GM18520 (cell line): ENCODE results near the gene BACH2.
"Not testable (repeated sequence)": the region's sequence is repeated elsewhere in the genome, so short reads cannot be mapped to it uniquely, and the experiment has no call there.

ENCODE experiments used
- ATAC-seq: cut with Tn5 transposase; IDR thresholded peaks from one replicate; pipeline ENCODE4 v1.9.1; 2021; ENCODE audit not compliant: unreplicated experiment

The BACH2 gene

DNA sequence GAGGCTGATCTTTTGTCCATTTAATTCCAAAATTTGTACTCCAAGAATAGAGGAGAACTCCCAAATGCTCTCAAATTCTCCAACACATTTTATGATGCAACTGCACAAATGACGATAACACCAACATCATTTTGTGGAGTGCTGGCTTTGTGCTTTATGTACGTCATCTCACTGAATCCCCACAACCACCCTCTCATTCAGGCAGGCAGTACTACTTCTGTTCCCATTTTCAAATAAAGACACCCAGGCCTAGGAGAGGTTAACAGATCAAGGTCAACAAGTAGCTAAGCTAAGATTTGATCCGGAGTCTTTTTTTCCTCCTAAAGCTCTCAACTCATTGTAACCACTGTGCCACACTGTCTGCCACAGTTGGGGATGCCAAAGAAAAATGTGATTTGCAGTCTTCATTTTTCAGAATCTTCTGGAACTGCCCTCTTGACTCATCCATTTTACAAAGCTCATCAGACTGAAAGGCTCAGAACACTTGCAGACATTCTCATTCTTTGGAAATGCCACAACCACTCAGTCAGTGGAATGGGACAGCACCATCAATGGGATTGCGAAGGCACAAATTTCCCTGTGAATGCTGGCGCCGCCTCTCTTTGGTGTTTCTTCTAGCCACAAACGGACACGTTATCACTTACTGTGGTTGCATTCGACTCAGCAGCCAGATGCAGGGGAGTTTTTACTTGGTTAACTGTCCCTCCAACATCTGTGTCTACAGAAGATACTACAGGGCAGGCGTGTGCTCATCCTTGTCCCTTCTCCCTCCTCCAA is 217.9 kb downstream of the BACH2 start:
- no peak for ATAC-seq

- ATAC-seq, result no peak
Observed at GRCh38 chr6:90076511-90077415, 219.9 kb downstream of the BACH2 start.

GRCh38 chr6:90074161-90074850 is 222.3 kb downstream of the BACH2 start:
- no peak for ATAC-seq

- ATAC-seq, result no peak
Observed at GRCh38 chr6:90072935-90073464, 223.6 kb downstream of the BACH2 start.

DNA sequence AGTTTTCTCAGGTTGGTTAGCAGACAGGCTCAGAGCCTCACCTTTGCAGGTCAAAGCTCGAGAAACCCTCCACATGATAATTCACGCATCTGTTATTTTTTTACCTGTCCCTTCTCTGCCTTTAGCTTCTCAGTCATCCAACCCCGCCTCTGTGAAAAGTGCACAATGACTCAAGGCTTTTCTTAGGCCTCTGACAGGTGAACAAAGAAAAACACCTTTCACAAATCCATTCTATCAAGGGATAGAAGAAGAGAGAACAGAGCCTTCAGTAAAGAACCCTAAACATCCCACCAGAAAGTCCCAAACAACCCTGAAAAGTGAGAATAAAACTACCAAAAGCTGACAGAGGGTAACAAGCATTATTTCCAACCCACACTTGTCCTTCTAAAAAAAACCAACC is 224.1 kb downstream of the BACH2 start:
- ATAC-seq, result no peak

GRCh38 chr6:90068703-90069523 is 227.7 kb downstream of the BACH2 start:
- ATAC-seq, result no peak

- no peak for ATAC-seq
Observed at GRCh38 chr6:90068264-90068663, 228.4 kb downstream of the BACH2 start.

DNA sequence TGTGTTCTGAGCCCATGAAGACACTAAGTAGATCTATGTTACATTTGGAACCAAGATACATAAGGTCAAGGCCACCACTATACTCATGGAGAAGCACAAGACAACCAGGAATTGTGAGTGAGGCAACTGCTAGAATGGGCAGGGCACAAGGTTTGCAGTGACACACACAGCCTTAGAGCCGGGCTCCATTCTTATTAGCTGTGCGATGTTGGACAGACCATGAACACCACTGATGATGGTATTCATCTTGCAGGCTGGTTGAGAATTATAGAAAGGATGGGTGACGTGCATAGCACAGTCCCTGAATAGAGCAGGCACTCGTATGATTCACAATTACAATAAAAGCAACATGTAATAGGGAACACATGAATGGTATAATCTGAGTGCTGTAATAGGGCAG is 229.9 kb downstream of the BACH2 start:
- ATAC-seq, result no peak

GRCh38 chr6:90065173-90065572 is 231.5 kb downstream of the BACH2 start:
- no peak for ATAC-seq

DNA sequence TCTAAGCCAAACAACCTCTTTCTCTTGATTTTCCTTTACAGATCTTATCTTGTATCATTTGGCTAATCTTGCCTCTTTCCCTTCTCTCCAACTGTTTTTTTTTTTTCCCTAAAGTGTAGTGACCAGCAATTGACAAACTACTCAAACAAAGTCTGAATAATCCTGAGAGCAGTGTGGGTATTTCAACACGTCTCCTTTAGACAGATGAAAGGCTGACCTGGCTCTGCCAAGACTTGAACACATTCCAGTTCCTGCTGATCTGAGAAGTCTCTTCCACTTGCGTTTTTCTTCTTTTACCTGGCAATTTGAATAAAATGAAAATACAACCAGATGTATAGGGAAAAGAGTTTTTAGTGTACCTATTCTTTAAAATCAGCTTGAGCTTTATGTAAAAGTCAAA is 234.0 kb downstream of the BACH2 start:
- ATAC-seq, result no peak

- ATAC-seq, result no peak
Observed at GRCh38 chr6:90062051-90062450, 234.6 kb downstream of the BACH2 start.

DNA sequence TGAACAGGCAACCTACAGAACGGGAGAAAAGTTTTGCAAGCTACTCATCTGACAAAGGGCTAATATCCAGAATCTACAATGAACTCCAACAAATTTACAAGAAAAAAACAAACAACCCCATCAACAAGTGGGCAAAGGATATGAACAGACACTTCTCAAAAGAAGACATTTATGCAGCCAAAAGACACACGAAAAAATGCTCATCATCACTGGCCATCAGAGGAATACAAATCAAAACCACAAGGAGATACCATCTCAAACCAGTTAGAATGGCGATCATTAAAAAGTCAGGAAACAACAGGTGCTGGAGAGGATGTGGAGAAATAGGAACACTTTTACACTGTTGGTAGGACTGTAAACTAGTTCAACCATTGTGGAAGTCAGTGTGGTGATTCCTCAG is 237.5 kb downstream of the BACH2 start:
- not testable (repeated sequence) for ATAC-seq

DNA sequence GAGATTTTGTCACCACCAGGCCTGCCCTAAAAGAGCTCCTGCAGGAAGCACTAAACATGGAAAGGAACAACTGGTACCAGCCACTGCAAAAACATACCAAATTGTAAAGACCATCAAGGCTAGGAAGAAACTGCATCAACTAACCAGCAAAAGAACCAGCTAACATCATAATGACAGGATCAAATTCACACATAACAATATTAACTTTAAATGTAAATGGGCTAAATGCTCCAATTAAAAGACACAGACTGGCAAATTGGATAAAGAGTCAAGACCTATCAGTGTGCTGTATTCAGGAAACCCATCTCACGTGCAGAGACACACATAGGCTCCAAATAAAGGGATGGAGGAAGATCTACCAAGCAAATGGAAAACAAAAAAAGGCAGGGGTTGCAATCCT is 240.7 kb downstream of the BACH2 start:
- ATAC-seq, result not testable (repeated sequence)

DNA sequence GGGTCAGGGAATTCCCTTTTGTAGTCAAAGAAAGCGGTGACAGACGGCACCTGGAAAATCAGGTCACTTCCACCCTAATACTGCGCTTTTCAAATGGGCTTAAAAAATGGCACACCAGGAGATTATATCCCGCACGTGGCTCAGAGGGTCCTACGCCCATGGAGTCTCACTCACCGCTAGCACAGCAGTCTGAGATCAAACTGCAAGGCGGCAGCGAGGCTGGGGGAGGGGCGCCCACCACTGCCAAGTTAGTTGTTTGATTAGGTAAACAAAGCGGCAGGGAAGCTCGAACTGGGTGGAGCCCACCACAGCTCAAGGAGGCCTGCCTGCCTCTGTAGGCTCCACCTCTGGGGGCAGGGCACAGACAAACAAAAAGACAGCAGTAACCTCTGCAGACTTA is 242.4 kb downstream of the BACH2 start:
- ATAC-seq, result not testable (repeated sequence)

GRCh38 chr6:90053614-90054013 is 243.0 kb downstream of the BACH2 start:
- no peak for ATAC-seq

- no peak for ATAC-seq
Observed at GRCh38 chr6:90049295-90049694, 247.3 kb downstream of the BACH2 start.

DNA sequence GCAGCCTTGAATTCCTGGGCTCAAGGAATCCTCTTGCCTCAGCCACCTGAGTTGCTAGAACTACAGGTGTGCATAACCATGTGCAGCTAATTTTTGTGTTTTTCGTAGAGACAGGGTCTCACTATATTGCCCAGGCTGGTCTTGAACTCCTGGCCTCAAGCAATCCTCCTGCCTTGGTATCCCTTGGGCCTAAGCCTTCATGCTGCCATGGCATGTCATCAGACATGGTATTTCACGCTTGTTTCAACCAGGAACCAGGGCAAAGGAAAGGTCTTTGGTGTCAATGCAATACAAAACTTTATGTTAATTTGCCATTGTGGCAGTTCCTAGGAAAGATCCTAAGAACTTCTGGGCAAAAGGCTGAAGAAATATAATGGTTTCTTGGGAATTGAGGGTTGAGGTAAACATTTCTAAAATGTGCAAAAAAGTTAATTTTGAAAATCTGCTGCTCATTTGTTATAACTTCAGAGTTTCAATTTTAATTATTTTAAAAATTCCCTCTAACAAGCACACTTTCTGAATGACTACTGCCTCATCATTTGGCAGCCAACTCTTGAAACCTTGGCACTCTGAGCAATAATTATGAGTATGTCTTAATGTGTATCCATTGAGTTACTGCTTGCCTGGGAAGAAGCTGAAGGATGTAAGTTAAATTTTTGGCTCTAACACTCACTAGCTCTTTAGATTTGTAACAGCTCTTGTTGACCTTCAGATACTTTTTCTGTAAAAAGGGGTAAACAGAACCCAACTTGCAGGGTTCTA is 248.3 kb downstream of the BACH2 start:
- no peak for ATAC-seq

DNA sequence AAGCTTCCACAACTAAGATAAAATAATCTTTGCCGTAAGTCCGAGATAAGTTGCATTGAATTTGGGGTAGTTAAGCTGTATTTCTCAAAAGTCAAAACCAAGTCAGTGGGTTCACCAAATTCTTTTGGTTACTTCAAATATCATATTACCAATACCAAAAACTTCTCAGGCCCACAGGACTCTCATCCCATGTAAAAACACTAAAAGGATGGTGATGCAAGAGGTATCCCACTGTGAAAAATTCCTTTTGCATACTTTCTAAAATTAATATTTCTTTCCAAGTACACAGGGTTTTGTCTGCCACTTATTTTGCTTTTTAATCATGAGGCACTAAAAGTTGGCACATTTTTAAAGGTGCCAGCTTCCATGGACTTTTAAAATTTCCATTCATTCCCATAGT is 251.1 kb downstream of the BACH2 start:
- ATAC-seq, result no peak

GRCh38 chr6:90044833-90045381 is 251.7 kb downstream of the BACH2 start:
- ATAC-seq, result no peak
